Stimulated activated CD4-positive, alpha-beta T cell treated with anti-CD3 and anti-CD28 coated beads, Interleukin-4, amount 100 ng/mL, for 4 hours (primary cell): Measurements from ENCODE around the gene C16orf89.
"Not testable (repeated sequence)": the region's sequence is repeated elsewhere in the genome, so short reads cannot be mapped to it uniquely, and the experiment has no call there.

Experiments used
- DNase-seq, 2 experiments: peaks; one replicate each; pipeline ENCODE4 v3.0.0-alpha.2; 2020

The C16orf89 gene

DNA sequence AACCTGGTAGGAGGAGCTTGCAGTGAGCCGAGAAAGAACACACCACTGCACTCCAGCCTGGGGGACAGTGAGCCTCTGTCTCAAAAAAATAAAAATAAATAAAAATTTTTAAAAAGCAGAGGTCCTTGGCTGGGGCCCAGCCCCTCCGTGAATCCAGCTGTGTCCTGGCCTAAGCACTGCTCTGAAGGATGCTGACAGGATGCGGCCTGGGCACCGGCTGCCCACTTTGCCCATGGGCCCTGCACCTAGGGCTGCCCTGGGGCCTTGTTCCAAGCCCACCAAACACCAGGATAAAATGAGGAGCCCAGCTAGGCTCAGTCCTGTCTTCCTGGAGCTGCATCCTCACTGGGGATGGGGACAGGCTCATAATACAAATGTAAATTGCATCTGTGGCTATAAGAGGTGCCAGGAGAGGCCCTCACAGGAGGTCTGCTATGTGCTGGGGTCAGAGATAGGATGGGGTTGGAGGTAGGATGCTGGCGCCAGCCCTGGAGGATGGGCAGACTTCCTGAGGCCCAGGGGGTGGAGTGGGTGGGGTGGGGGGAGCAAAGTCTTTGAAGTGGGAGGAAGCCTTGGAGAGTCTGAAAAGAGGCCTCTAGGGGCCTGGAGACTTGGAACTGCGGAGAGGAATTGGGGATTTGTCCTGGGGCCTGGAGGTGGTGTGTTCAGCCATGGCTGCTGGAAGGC, 6.2 kb downstream of the C16orf89 start:
- no peak for DNase-seq

DNA sequence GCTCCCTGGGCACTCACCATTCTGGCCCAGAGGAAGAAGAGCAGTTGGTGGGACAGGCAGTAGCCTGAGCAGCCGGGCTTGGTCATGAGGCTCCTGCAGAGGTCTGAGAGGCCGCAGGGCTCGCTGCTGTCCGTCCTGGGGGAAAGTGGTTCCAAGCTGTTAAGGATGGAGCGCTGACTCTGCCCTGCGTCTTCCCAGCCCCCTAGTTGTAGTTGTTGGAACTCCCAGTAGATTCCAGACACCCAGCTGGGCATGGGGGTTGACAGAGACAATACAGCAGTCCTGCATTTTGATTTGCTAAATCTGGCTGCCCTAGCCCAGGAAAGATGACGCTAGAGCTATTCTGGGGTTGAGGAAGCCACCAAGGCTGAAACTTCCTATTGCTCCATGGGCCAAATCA, 7.3 kb downstream of the C16orf89 start:
- no peak for DNase-seq

DNA sequence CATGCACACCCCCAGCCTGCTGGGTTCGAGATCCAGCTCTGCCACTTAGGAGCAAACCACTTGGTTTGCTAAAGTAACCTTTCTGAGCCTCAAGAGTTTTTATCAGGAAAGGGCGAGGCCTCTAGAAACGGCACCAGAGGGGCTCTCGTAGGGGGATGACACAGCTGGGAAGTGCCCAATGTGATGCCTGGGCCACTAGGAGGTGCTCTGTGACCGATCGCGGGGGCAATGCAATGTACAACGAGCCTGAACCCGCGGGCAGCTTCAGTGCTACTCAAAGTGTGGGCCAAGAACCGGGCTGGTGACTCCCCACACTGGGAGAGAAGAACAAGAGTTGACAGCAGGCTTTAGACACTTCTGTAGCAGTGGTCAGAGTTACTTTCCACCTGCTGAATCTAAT, 9.4 kb downstream of the C16orf89 start:
- peak; percentile 32 to 37 for DNase-seq

DNA sequence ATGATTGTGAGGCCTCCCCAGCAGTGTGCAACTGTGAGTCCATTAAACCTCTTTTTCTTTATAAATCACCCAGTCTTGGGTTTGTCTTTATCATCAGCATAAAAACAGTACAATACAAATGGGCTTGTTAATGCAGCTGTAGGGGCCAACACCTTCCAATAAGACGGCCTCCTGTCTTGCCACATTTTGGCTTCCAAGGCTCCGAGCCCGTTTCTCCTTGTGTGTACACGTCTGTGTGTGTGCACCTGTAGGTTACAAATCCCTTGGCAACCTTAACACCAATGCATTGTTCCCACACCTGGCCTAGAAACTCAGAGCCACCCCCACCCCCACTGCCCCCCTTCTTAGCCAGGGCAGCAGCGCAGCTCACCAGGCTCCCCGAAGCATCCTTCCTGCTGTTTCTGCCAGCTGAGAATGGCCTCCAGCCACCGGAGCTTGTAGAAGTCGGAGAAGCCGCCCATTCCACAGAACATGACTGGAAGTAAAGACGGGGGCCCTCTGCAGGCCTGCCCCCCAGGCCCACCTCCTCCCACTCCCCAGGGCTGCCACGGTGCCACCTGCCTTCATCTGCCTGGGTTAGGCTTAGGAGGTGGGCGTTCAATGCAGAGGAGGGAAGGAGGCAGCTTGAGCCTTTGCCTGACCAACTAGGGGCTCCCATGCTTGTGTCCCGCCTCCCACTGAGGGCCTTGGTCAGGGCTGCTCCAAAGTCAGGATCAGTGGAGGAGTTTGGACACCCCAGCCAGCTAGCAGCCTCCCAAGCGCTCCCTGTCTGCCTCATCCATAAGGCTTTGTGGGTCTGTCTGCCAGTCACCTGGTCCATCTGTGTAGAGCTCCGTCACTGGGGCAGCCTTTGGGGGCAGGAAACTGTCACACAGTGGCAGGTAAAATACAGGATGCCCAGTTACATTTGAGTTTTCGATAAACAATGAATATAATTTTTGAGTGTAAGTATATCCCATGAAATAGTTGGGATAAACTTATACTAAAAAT, 10.6 kb downstream of the C16orf89 start:
- DNase-seq = no peak

DNA sequence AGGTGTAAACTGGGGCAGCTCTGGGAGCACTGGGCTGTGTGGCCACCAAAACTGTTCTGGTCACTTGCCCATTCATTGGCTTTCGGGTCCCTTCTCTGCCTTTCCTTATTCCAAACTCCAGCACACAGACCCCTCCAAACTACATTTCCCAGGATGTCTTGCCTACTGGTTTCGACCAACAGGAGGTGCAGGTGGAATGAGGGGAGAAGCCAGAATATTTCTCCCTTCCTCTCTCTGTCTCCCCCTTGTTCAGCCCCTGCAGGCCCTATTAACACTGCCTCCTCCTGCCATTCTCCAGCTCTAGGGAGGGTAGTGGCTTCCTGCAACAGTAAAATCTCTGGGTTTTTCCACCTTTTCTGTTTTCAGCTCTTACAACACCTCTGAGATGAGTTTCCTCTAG, 18.8 kb downstream of the C16orf89 start:
- no peak for DNase-seq

DNA sequence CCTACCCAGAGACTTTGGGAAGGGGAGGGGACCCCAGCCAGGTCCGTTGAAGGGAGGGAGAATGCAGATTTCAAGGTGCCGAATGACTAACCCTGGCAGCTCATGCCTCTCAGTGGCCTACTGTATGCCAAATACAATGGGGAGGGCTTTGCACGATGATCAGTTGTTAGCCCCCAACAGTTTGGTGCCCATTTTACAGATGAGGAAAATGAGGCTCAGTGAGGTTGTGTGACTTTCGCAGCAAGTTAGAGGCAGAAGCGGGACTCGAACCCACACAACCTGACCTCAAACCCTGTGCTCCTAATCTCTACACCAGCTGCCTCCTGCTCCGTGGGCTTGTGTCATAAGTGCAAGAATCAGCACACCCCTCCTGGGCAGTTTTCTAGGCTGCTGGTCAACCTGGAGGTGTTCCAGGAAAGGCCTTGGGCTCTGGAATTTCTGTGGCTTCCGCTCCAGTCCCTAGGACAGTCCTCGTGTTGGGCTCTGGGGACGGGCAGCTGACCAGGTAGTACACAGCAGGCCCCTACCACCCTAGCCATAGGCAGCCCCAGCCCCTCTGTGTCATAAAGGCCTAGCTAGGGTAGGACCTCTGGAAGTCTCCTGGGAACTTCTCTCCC, 20.1 kb downstream of the C16orf89 start:
- DNase-seq = no peak

DNA sequence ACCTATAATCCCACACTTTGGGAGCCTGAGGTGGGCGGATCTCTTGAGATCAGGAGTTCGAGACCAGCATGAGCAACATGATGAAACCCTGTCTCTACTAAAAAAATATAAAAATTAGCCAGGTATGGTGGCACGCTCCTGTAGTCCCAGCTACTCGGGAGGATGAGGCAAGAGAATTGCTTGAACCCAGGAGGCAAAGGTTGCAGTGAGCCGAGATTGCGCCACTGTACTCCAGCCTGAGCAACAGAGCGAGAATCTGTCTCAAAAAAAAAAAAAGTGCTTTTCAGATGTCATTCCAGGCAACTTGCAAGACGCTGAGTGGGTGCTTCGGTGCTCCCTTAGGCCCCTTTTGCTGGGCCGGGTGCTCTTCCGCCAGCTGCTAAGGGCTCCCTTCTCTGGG, 21.2 kb downstream of the C16orf89 start:
- DNase-seq = not testable (repeated sequence)

DNA sequence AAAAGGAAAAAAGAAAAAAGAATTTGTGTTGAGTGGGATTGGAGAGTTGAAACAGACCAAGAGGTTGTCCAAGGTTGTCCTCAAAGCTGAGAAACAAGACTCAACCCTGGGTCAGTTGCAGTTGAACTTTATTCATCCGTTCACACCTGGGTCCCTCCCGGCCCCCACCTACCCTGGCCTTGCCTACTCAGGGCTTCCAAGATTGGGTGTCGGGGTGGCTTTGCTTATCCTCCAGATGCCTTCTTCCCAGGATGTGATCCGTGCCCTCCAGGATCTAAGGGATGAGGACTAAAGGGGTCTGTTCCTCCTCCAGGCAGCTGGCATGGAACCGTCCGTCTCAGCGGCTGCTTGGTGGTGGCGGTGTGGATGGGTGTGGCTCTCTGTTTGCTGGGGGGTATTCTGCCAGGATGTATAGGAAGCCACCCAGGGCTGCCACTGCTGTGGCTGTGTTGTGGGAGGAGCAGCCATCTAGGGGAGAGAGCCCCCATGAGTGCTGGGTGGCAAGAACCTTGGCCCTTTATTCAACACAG, 21.7 kb downstream of the C16orf89 start:
- no peak for DNase-seq

DNA sequence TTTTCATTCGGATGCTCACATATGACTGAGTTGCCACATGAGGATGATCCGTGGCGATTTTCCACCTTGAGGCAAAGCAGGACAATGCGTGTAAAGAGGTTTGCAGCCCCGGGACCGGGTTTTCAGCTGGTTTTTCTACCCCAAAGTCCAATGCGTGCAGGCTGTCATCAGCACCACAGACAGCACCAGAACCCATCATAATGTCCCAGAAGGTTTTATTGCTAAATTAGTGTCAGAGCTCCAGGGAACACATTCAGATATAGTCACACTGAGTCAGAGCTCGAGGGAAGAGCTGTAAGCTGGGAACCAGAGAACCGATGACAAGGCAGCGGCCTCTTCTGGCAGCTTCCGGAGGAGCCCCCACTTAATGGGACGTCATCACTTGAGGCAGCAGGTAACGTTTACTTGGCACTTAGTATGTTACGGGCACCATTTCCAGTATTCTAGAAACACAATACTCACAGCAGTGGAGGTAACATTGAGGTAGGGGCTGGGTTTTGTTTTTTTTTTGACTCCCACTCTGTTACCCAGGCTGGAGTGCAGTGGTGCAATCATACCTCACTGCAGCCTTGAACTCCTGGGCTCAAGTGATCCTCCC, 23.1 kb downstream of the C16orf89 start:
- no peak for DNase-seq

DNA sequence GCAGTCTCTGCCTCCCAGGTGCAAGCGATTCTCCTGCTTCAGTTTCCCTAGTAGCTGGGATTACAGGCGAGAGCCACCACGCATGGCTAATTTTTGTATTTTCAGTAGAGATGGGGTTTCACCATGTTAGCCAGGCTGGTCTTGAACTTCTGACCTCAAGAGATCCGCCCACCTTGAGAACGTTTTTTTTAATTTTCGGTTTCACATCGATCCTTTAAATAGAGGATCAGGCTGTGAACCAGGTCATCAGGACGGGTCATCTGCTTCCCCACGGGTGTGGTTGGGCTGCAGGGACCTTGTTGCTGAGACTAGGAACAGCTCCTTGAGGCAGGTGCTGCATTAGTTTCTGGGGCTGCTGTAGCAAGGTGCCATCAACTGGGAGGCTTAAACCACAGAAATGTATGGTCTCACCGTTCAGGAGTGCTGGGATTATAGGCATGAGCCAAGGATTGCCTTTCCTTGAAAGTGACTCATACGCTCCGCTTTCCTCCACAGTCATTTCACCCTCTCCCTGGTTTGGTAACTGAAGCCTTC, 24.1 kb downstream of the C16orf89 start:
- no peak for DNase-seq

DNA sequence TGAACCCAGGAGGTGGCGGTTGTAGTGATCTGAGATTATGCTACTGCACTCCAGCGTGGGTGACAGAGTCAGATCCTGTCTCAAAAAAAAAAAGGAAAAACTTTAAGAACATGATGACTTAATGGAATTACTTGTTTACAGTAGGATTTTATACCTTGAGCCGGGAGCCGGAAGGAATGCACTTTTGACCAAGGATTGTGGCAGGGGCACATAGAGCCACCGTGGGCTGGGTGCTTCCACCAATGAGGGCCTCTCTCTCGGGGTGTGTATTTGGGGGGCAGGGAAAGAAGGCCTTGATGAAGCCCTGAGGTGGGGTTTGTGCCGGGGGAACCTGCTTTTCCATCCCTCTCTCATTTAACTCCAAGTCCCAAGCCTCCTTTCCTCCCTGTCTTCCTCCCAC, 25.3 kb downstream of the C16orf89 start:
- DNase-seq = no peak

DNA sequence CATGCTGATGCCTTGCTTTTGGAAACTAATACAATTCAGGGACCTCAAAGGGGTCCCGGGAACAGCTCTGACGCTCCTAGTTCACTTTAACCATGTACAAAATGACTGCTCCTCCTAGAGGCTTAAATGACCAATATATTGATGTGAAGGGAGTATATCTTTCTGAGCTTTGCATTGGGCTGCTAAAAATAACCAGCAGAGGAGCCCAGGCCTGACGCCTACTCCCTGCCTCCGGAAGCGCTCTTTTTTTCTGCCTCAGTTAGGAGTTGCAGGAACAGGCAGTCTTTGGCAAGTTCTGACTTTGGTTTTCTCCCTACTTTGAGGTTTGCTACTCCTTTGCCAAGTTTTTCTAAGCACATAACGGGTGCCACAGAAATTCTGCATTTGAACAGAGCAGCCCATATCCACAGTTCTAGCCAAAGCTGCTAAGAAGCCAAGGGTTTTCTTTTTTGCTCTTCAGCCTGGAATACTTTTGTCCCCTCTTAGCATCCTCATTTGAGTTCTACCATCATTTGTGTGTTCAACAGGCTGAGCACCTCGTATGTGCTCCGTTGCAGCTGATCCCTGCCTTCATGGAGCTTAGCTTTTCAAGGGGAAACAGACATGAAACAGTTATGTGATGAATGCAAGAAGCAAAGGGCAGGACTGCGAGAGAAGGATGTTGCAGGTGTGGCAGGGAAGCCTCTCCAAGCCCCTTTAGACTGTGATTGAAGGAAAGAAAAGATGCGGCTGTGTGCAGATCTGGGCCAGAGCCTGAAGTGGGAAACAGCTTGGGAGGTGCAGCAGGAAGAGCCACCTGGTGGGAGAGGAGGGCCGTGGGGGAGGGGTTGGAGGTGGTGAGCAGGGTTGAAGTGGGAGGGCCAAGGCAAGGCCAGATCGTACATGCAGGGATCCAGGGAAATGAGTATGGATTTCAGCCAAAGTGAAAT, 29.3 kb downstream of the C16orf89 start:
- DNase-seq = no peak

DNA sequence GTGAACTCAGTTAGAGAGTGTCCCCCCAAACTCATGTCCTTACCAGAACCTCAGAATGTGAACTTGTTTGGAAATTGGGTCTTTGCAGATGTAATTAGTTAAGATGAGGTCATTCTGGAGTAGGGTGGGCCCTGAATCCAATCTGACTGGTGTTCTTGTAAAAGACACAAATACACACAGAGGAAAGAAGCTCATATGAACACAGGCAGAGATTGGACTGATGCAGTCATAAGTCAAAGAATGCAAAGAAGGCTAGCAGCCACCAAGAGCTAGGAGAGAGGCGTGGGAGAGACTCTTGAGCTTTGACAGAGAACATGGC, 29.9 kb downstream of the C16orf89 start:
- no peak for DNase-seq

DNA sequence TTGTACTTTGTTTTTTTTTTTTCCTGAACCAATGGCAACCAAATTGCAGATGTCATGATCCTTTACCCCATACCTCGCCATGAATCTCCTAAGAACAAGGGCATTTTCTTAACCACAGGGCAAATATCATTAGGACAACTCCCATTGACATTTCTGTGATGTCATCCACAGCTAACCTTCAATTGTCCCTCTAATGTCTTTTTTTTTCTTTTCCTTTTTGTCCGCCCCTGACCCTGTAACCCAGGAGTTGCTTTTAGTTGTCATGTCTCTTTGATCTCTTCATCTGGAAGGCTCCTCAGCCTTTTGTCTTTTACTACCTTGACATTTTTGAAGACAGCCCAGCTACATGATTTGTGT, 31.6 kb downstream of the C16orf89 start:
- DNase-seq = no peak

DNA sequence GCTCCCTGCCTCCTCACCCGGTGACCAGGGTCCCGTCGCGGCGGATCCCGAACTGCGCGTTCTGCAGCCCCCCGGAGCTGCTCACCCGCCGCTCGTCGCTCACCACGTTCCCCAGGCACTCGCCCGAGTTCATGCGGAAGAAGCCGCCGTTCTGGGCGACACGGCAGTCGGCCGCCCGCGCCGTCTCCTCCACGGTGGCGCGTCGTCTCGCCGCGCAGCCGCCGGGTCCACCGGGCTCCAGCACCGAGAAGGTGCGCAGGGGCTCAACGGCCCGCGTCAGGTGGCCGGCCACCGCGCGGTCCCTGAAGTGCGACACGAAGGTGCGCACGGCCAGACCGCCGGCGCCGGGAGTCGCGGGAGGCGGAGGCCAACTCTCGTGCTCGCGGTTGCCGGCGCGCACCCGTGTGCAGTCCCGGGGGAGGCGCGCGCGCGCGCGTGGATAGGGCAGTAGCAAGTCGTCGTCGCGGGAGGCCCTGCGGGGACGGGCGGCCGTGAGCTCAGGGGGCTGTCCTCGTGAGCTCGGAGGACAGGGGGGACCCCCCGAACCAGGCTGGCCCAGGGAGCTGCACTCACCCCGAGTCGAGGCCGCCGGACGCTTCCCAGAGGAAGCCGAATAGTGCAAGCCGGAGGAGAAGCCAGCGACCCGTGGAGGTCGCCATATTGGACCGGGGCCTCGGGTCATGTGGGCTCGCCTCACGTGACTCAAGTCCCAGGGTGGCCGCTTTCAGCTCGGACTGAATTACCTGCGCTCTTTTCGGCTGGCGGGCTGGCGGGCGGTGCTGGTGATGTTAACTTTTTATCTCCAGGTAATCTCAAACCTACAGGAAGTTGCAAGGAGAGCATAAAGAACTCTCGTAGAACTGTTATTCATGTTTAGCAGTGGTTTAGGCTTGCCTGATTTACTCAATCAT, 32.2 kb downstream of the C16orf89 start, which contains the start of gene NAGPA:
TSS of gene NAGPA (minus strand) at position 680 of the 911 bp plus-strand sequence. CDS start at position 659, 21 bp downstream.
- peak; percentile 78 to 79 for DNase-seq

DNA sequence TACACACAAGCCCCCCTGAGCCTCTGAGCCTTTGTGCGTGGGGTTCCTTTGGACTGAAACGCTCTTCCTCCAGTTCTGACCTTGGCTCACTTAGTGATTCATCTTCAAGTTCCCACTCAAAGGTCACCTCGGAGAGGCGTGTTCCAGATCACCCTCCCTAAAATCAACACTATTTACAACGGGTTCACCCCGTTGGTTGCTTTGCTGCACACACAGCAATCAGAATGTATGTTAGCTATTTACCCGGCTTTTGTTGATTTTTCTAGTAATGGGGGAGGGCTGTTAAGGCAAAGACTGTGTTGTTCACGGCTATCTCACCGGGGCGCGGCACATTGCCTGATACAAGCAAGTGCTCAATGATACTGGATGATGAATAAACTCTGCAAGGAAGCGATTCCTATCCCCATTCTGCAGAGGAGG, 33.0 kb downstream of the C16orf89 start:
- no peak for DNase-seq

DNA sequence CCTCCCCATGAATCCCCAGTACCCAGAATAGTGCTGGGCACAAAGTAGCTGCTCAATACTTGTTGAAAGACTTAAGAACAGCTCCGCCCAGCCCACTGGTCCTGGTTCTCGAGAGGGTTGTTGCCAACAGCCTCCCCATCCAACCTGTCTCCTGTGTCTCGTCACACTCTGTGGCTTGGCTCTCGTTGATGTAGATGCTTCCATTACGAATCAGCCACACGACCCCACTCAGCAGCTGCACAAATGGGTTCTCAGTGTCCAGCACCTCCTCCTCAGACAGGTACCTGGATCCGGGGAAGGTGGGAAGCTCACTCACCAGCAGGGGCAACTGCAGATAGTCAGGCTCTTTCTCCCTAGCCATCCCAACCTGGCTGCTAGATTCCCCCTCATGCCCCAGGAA, 34.2 kb downstream of the C16orf89 start:
- DNase-seq = no peak

DNA sequence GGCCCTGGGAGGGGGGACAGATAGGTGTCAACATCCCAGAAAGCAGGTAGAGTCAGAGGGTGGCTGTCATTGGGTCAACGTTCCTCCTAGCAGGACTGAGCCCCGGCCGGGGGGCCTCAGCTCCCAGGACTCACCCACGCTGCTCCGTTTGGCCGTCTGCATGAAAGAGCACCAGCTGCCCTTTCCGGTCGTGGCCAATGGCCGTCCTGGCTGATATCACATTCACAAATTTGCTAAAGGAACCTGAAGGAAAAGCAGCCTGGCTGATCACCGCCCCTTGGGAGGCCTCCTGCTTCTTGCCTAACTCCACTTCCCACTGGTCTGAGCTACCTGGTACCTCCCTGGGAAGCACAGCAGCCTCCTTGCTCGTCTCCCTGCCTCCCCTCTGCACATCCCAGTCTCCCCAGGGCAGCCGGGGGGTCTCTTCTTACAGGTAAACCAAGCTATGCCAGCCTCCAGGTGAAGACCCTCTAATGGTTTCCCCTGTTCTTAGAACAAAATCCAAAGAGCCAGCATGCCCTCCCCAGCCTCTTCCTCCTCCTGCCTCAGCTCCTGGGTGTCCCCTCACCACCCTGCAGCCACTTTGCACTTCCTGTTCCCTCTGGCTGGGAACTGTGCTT, 35.4 kb downstream of the C16orf89 start:
- DNase-seq = no peak

DNA sequence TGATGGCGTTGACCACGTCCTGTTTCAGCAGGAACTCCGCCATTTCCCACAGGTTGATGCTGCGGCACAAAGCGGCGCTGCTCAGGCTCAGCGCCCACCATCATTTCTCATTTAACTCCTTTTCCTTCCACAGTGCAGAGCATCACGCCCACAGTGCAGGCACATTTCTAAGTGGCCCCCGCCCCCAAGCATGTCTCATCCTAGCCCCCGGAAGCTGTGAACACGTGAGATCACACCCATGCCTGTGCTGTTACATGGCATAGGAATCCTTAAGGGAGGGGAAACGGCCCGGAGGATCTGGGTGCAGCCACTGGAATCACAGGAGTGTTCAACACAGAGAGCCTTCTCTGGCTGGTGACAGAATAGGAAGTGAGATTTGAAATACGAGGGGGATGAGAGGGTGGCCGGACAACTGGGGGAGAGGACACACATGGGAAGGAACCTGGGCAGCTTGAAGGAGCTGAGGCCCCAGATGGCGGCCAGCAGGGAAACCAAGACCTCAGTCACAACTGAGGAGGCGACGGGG, 36.7 kb downstream of the C16orf89 start:
- no peak for DNase-seq
